HCT116 (cell line): ENCODE results near the gene COLEC11. TPM values are rescaled to one million over a fixed set of nuclear protein-coding genes. Genes with fewer than 3 reads are reported as not detected.

Experiments used
- ATAC-seq: fragments of 200-7000 bp; cut with Tn5 transposase; 2 replicates; pipeline ENCODE4 v1.9.1; 2020; ENCODE audit warnings: mild to moderate bottlenecking, moderate library complexity
- BruUV-seq: library from RNA; stranded (reverse); fragments of 400-500 nt; replicated peaks from 2 replicates; lab custom pipeline; 2021; lab: Mats Ljungman, UMichigan
- CTCF ChIA-PET: fragments of 300-600 bp; sonication (Branson Sonifier 250); formaldehyde crosslinking; loops from one replicate; lab custom pipeline; 2021; ENCODE audit warnings: antibody characterized with exemption; lab: Charles Lee
- POLR2A ChIA-PET: fragments of 300-600, 350-600 bp; sonication (Branson Sonifier 250); formaldehyde crosslinking; loops from one replicate; lab custom pipeline; 2021; ENCODE audit warnings: antibody characterized with exemption; lab: Charles Lee
- RAD21 ChIA-PET, 2 experiments: fragments of 300-600 bp; sonication (Branson Sonifier 250); formaldehyde crosslinking; loops; one replicate each; lab custom pipeline; 2023; ENCODE audit warnings: low total read pairs in 2 of 2; ENCODE audit not compliant: uncharacterized antibody in 2 of 2, unreplicated experiment in 2 of 2, low non-redundant PET in 1 of 2; lab: Charles Lee
- DNase-seq: peaks from one replicate; pipeline ENCODE4 v3.0.0-alpha.2; 2010; ENCODE audit warnings: low read depth, low spot score
- H2AFZ ChIP-seq: fragments of 200-600 bp; shearing (Covaris generic), sonication (generic); 2 replicates; pipeline ENCODE4 v1.6.1; 2017; ENCODE audit warnings: low read depth, mixed run types, mixed read lengths, antibody characterized with exemption, low read length; ENCODE audit not compliant: poor library complexity, severe bottlenecking
- H3K27ac ChIP-seq: 2 replicates; pipeline ENCODE4 v1.5.1; 2012; ENCODE audit warnings: low read depth, low read length
- H3K27me3 ChIP-seq: fragments of 200-600 bp; sonication (generic); 2 replicates; pipeline ENCODE4 v1.6.1; 2016; ENCODE audit warnings: mixed run types, low read length, mixed read lengths; ENCODE audit not compliant: insufficient read depth
- H3K36me3 ChIP-seq, 2 experiments: fragments of 200-500 bp in 1 of 2; fragments of 200-600 bp in 1 of 2; sonication (Bioruptor generic) in 1 of 2; sonication (generic) in 1 of 2; 2 replicates each; pipeline versions ENCODE4 v1.5.1 to v1.6.1; 2014 to 2016; ENCODE audit warnings: low read length in 2 of 2, inconsistent platforms in 1 of 2, mixed read lengths in 1 of 2, mixed run types in 1 of 2; ENCODE audit not compliant: insufficient read depth in 2 of 2, control insufficient read depth in 1 of 2
- H3K4me1 ChIP-seq, 2 experiments: fragments of 200-600 bp in 1 of 2; sonication (generic) in 1 of 2; 2 replicates each; pipeline versions ENCODE4 v1.5.1 to v1.6.1; 2012 to 2017; ENCODE audit warnings: low read length in 2 of 2, inconsistent platforms in 1 of 2, mild to moderate bottlenecking in 1 of 2, mixed read lengths in 1 of 2, mixed run types in 1 of 2, moderate library complexity in 1 of 2; ENCODE audit not compliant: insufficient read depth in 2 of 2, control insufficient read depth in 1 of 2
- H3K4me2 ChIP-seq: fragments of 200-600 bp; sonication (generic); 2 replicates; pipeline ENCODE4 v1.6.1; 2017; ENCODE audit warnings: mixed run types, low read length, mixed read lengths
- H3K4me3 ChIP-seq, 2 experiments: fragments of 200-600 bp in 1 of 2; sonication (generic) in 1 of 2; replicated peaks in 1 of 2; 2 replicates each; pipeline ENCODE4 v1.5.1; 2011 to 2016; ENCODE audit warnings: low read length in 2 of 2, control low read depth in 1 of 2, low read depth in 1 of 2, mild to moderate bottlenecking in 1 of 2, mixed read lengths in 1 of 2, mixed run types in 1 of 2
- H3K79me2 ChIP-seq: fragments of 200-600 bp; sonication (generic); 2 replicates; pipeline ENCODE4 v1.6.1; 2017; ENCODE audit warnings: mild to moderate bottlenecking, mixed run types, low read length, moderate library complexity, mixed read lengths; ENCODE audit not compliant: insufficient read depth
- H3K9ac ChIP-seq: fragments of 200-600 bp; sonication (generic); 2 replicates; pipeline ENCODE4 v1.6.1; 2016; ENCODE audit warnings: low read length, mixed read lengths
- H3K9me2 ChIP-seq: fragments of 200-600 bp; sonication (generic), shearing (Covaris generic); 2 replicates; pipeline ENCODE4 v1.6.1; 2017; ENCODE audit warnings: mixed run types, mild to moderate bottlenecking, moderate library complexity; ENCODE audit not compliant: insufficient read depth
- H3K9me3 ChIP-seq, 2 experiments: fragments of 200-500 bp in 1 of 2; fragments of 200-600 bp in 1 of 2; sonication (Bioruptor generic) in 1 of 2; sonication (generic) in 1 of 2; 2 replicates each; pipeline ENCODE4 v1.6.1; 2014 to 2017; ENCODE audit warnings: low read length in 2 of 2, mixed read lengths in 2 of 2, inconsistent platforms in 1 of 2, low read depth in 1 of 2, mild to moderate bottlenecking in 1 of 2, mixed run types in 1 of 2, moderate library complexity in 1 of 2; ENCODE audit not compliant: control insufficient read depth in 1 of 2, insufficient read depth in 1 of 2
- H4K20me1 ChIP-seq: fragments of 200-600 bp; sonication (generic), shearing (Covaris generic); 2 replicates; pipeline ENCODE4 v1.6.1; 2017; ENCODE audit warnings: mixed run types, mild to moderate bottlenecking, moderate library complexity; ENCODE audit not compliant: insufficient read depth
- CBX3 ChIP-seq: IDR thresholded peaks from 2 replicates; pipeline ENCODE4 v1.6.1; 2012; ENCODE audit warnings: low read depth
- ELF1 ChIP-seq: IDR thresholded peaks from 2 replicates; pipeline ENCODE4 v1.6.1; 2012; ENCODE audit warnings: low read depth, borderline replicate concordance
- EZH2 ChIP-seq: fragments of 200-600 bp; sonication (generic); IDR thresholded peaks from 2 replicates; pipeline ENCODE4 v1.6.1; 2017; ENCODE audit warnings: antibody characterized with exemption, mixed run types
- FOSL1 ChIP-seq: IDR thresholded peaks from 2 replicates; pipeline ENCODE4 v1.6.1; 2012; ENCODE audit warnings: low read depth
- JUND ChIP-seq: IDR thresholded peaks from 2 replicates; pipeline ENCODE4 v1.6.1; 2012
- POLR2AphosphoS5 ChIP-seq: IDR thresholded peaks from 2 replicates; pipeline ENCODE4 v1.6.1; 2011; ENCODE audit warnings: mild to moderate bottlenecking, low read depth, low read length, moderate library complexity
- RAD21 ChIP-seq: IDR thresholded peaks from 2 replicates; pipeline ENCODE4 v1.6.1; 2012; ENCODE audit warnings: low read depth, mild to moderate bottlenecking
- SIN3A ChIP-seq: IDR thresholded peaks from 2 replicates; pipeline ENCODE4 v1.6.1; 2012; ENCODE audit warnings: low read depth
- SRF ChIP-seq: IDR thresholded peaks from 2 replicates; pipeline ENCODE4 v1.6.1; 2012; ENCODE audit warnings: low read depth
- YY1 ChIP-seq: IDR thresholded peaks from 2 replicates; pipeline ENCODE4 v1.6.1; 2011; ENCODE audit warnings: low read length, low read depth, moderate library complexity, mild to moderate bottlenecking; ENCODE audit not compliant: insufficient replicate concordance; ENCODE audit errors: extremely low read depth
- ZFX ChIP-seq: fragments of 450-650 bp; IDR thresholded peaks from 2 replicates; pipeline ENCODE4 v1.6.1; 2017
- ZNF274 ChIP-seq: fragments of 200-500 bp; sonication (Bioruptor generic); IDR thresholded peaks from 2 replicates; pipeline ENCODE4 v1.6.1; 2014; ENCODE audit warnings: mild to moderate bottlenecking, low read depth, low read length, inconsistent platforms
- intact Hi-C: fragments of 100-400 bp; cut with micrococcal nuclease; formaldehyde crosslinking; loops from 2 replicates; pipeline ENCODE4 v1.10.0; 2022
- total RNA-seq: library from RNA; stranded (reverse); gene quantifications from one replicate; pipeline ENCODE4 v1.2.1, GENCODE V29; 2021; ENCODE audit not compliant: unreplicated experiment
- TF ChIP-seq, protein P1 (sequence below): IDR thresholded peaks from 2 replicates; pipeline ENCODE4 v1.6.1; 2011; ENCODE audit warnings: mild to moderate bottlenecking, low read length, moderate library complexity; ENCODE audit not compliant: insufficient replicate concordance; ENCODE audit errors: extremely low read depth
- TF ChIP-seq, protein P2 (sequence below): IDR thresholded peaks from 2 replicates; pipeline ENCODE4 v1.6.1; 2012
- TF ChIP-seq, protein P3 (sequence below): IDR thresholded peaks from 2 replicates; pipeline ENCODE4 v1.6.1; 2012; ENCODE audit warnings: low read depth
- TF ChIP-seq, protein P4 (sequence below): IDR thresholded peaks from 2 replicates; pipeline ENCODE4 v1.6.1; 2012

COLEC11 gene
- total RNA-seq, 1 experiment from 2014 or later = 0.15 TPM

DNA sequence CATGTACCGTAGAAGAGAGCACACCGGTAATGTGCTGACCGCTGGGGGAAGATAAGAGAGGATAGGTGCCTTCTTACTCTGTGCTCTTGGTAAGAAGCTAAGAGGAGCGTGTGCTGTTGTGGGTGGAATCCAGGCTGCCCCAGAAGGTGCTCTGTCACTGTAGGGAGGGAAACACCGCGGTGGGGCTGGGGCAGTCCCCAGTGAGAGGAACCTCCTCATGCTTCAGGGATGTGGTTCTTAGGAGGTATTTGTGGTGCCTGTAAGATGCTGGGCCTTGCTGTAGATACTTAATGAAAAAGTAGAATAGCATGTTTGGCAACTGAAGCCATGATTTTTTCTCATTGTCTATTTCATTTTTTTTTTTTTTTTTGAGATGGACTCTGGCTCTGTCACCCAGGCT, 1.1 kb downstream of the COLEC11 start:
- H3K9ac ChIP-seq = no peak overlapping the region
- ATAC-seq = no peak
- intact Hi-C loops = no loop called here
- no peak for DNase-seq
- no TSS peak for BruUV-seq
- no peak overlapping the region for H3K4me3 ChIP-seq
- H3K27ac ChIP-seq = no peak overlapping the region
- no peaks in the 10 kb centered on the region for H3K36me3 ChIP-seq
- H3K9me3 ChIP-seq = no peaks in the 10 kb centered on the region
- no peaks in the 10 kb centered on the region for H3K9me2 ChIP-seq
- RAD21 ChIA-PET = no interaction called here
- no peaks in the 10 kb centered on the region for H3K4me1 ChIP-seq
- no peak overlapping the region for H3K4me2 ChIP-seq
- H4K20me1 ChIP-seq = no peaks in the 10 kb centered on the region
- H2AFZ ChIP-seq = no peak overlapping the region
- TF ChIP-seq, protein P1, sequence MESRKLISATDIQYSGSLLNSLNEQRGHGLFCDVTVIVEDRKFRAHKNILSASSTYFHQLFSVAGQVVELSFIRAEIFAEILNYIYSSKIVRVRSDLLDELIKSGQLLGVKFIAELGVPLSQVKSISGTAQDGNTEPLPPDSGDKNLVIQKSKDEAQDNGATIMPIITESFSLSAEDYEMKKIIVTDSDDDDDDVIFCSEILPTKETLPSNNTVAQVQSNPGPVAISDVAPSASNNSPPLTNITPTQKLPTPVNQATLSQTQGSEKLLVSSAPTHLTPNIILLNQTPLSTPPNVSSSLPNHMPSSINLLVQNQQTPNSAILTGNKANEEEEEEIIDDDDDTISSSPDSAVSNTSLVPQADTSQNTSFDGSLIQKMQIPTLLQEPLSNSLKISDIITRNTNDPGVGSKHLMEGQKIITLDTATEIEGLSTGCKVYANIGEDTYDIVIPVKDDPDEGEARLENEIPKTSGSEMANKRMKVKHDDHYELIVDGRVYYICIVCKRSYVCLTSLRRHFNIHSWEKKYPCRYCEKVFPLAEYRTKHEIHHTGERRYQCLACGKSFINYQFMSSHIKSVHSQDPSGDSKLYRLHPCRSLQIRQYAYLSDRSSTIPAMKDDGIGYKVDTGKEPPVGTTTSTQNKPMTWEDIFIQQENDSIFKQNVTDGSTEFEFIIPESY = no peak
- no peak for TF ChIP-seq SIN3A
- no peak for TF ChIP-seq ELF1
- TF ChIP-seq, protein P2, sequence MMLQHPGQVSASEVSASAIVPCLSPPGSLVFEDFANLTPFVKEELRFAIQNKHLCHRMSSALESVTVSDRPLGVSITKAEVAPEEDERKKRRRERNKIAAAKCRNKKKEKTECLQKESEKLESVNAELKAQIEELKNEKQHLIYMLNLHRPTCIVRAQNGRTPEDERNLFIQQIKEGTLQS = no peak
- no peak for TF ChIP-seq JUND
- TF ChIP-seq CBX3 = no peak
- TF ChIP-seq, protein P3, sequence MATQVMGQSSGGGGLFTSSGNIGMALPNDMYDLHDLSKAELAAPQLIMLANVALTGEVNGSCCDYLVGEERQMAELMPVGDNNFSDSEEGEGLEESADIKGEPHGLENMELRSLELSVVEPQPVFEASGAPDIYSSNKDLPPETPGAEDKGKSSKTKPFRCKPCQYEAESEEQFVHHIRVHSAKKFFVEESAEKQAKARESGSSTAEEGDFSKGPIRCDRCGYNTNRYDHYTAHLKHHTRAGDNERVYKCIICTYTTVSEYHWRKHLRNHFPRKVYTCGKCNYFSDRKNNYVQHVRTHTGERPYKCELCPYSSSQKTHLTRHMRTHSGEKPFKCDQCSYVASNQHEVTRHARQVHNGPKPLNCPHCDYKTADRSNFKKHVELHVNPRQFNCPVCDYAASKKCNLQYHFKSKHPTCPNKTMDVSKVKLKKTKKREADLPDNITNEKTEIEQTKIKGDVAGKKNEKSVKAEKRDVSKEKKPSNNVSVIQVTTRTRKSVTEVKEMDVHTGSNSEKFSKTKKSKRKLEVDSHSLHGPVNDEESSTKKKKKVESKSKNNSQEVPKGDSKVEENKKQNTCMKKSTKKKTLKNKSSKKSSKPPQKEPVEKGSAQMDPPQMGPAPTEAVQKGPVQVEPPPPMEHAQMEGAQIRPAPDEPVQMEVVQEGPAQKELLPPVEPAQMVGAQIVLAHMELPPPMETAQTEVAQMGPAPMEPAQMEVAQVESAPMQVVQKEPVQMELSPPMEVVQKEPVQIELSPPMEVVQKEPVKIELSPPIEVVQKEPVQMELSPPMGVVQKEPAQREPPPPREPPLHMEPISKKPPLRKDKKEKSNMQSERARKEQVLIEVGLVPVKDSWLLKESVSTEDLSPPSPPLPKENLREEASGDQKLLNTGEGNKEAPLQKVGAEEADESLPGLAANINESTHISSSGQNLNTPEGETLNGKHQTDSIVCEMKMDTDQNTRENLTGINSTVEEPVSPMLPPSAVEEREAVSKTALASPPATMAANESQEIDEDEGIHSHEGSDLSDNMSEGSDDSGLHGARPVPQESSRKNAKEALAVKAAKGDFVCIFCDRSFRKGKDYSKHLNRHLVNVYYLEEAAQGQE = no peak
- TF ChIP-seq EZH2 = no peak
- TF ChIP-seq, protein P4, sequence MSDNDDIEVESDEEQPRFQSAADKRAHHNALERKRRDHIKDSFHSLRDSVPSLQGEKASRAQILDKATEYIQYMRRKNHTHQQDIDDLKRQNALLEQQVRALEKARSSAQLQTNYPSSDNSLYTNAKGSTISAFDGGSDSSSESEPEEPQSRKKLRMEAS = no peak
- TF ChIP-seq FOSL1 = no peak
- no peak for TF ChIP-seq ZFX
- no peak for TF ChIP-seq POLR2AphosphoS5
- TF ChIP-seq RAD21 = no peak
- TF ChIP-seq YY1 = no peak
- no peak for TF ChIP-seq ZNF274
- TF ChIP-seq SRF = no peak
- TF ChIP-seq, all 23 proteins: peak for 0
- Histone ChIP-seq H3K27me3 (no peaks in the 10 kb centered on the region), H3K79me2 (no peaks in the 10 kb centered on the region)
- ChIA-PET POLR2A (no interaction called here), CTCF (no interaction called here)
